ENCODE measurements around the gene RNF130.
"Not testable (repeated sequence)": the region's sequence is repeated elsewhere in the genome, so short reads cannot be mapped to it uniquely, and the experiment has no call there.

The RNF130 gene

GRCh38 chr5:179991106-179991505 is 80.5 kb downstream of the RNF130 start:
- no peak for DNase-seq
- TF ChIP-seq POLR2A (IDR thresholded peaks at IDR 0.05; ENCODE audit: low read length) = no peak
- TF ChIP-seq GATA1 (IDR thresholded peaks at IDR 0.05; ENCODE audit: low read depth, low read length) = no peak

- DNase-seq = not testable (repeated sequence)
These were observed 81.0 kb downstream of the RNF130 start for GRCh38 chr5:179990525-179990924.

DNA sequence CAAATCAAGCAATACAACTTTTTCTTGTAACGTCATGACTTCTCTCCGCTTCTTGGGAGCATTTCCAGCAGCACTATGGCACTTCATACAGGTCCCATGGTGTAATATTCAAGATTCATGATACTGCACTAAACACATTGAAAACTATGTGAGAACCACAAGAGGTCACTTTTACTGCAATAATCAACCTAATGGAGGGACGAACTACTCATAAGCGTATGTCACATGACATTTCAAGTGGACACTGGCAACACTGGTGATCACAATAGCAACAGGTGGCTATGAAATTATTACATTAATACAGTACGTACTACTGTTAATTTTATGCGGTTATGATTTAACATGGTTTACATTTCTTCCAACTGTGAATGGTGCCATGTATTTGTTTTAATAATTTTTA is 85.2 kb downstream of the RNF130 start:
- TF ChIP-seq GATA1 (IDR thresholded peaks at IDR 0.05; ENCODE audit: low read depth, low read length) (no peak), POLR2A (IDR thresholded peaks at IDR 0.05; ENCODE audit: low read length) (no peak)
- DNase-seq = peak; percentile 20 to 50

DNA sequence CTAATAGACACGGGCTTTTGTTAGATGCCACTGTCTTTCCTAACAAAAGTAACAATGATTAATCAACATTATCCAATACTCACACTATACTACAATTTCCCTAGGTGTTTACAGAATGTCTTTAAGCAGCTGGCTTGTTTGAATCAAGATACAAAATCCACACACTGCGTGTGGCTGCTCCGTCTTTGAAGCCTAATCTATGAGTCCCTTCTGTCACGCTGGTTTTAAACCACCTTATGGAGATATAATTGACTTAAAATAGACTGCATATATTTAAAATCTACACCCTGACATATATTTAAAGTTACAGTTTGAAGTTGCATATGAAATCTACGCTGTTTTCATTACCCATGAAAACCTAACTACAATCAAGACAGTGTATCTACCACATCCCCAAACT is 89.9 kb downstream of the RNF130 start:
- no peak for TF ChIP-seq GATA1 (IDR thresholded peaks at IDR 0.05; ENCODE audit: low read depth, low read length)
- TF ChIP-seq POLR2A (IDR thresholded peaks at IDR 0.05; ENCODE audit: low read length) = no peak
- no peak for DNase-seq

GRCh38 chr5:179980767-179981166 is 90.8 kb downstream of the RNF130 start:
- no peak for DNase-seq
- TF ChIP-seq GATA1 (IDR thresholded peaks at IDR 0.05; ENCODE audit: low read depth, low read length) (no peak), POLR2A (IDR thresholded peaks at IDR 0.05; ENCODE audit: low read length) (no peak)

- DNase-seq = peak; percentile 11 to 58
- TF ChIP-seq POLR2A (IDR thresholded peaks at IDR 0.05; ENCODE audit: low read length) (no peak), GATA1 (IDR thresholded peaks at IDR 0.05; ENCODE audit: low read depth, low read length) (no peak)
These were observed 92.8 kb downstream of the RNF130 start for GRCh38 chr5:179978792-179979191.

DNA sequence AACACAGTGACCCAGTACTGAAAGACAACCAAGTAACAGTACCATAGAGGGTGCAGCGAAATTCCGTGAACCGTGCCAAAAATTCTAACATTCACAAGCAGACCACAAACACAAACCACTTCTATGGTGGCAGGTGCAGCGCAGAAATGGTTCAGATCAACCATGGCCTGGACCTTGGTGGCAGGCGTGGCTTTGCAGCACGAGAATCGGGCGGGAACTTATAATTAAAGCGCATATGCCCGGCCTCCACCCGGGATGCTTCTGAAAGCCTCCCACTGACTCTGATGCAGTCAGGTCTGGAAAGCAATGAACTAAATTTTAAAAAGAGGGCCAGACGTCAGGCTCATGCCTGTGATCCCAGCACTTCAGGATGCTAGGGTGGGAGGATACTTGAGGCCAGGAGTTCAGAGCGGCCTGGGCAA is 95.8 kb downstream of the RNF130 start:
- TF ChIP-seq POLR2A (IDR thresholded peaks at IDR 0.05; ENCODE audit: low read length) (no peak), GATA1 (IDR thresholded peaks at IDR 0.05; ENCODE audit: low read depth, low read length) (no peak)
- DNase-seq = no peak

GRCh38 chr5:179974946-179975712 is 96.4 kb downstream of the RNF130 start:
- TF ChIP-seq GATA1 (IDR thresholded peaks at IDR 0.05; ENCODE audit: low read depth, low read length) (no peak), POLR2A (IDR thresholded peaks at IDR 0.05; ENCODE audit: low read length) (no peak)
- peak; percentile 49 to 58 for DNase-seq

DNA sequence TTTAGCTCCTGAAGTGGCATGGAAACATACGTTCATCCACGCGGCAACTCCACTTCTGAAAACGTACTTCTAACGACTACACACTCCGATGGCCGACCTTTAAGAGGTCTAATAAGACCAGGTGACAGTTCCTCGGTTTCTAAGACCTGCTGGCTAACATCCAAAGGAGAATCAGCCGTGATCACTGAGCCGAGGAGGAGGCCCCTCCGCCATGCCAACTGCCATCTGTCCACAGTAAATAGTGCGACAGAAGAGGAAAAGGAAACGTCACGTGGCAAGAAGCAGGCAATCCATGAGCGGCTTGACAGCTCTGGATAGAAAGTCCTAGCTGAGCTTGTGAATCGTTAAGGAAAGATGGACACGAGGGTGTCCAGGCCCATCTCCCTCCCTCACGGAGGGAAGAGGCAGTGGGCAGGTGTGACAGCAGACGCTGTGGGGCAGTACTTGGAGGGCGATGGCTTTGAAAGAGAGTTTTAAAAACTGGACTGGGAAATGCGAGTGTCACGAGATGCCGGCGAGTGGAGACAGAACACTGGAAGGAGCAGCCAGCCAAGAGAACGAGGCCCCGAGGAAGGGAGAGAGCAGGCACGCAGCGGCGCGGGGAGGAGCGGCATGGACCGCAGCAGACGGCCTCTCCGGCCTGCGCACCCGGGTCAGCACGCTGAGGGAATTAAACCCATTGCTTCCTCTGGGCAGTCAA is 97.2 kb downstream of the RNF130 start:
- no peak for DNase-seq
- no peak for TF ChIP-seq GATA1 (IDR thresholded peaks at IDR 0.05; ENCODE audit: low read depth, low read length)
- TF ChIP-seq POLR2A (IDR thresholded peaks at IDR 0.05; ENCODE audit: low read length) = no peak

DNA sequence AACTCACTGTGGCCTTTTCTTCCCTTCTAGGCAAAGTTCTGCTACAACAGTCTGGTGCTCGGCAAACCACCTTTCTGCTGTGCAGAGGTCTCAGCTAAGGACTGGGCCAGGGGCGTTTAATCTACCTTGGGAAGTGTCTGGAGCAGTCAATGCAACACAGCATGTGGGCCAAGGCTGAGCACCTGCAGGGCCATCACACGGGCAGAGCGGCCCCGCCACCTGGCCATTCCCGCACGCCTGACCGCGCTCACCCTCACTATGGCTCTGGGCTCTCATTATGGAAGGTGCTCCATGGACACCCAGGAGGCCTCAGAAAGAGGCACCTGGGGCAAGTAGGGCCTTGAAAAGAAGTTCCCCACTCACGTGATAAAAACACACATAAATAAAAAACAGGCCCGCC is 98.2 kb downstream of the RNF130 start:
- no peak for TF ChIP-seq POLR2A (IDR thresholded peaks at IDR 0.05; ENCODE audit: low read length)
- no peak for TF ChIP-seq GATA1 (IDR thresholded peaks at IDR 0.05; ENCODE audit: low read depth, low read length)
- no peak for DNase-seq

GRCh38 chr5:179969110-179969509 is 102.4 kb downstream of the RNF130 start:
- TF ChIP-seq POLR2A (IDR thresholded peaks at IDR 0.05; ENCODE audit: low read length) = no peak
- TF ChIP-seq GATA1 (IDR thresholded peaks at IDR 0.05; ENCODE audit: low read depth, low read length) = no peak
- no peak for DNase-seq

GRCh38 chr5:179967489-179967888 is 104.1 kb downstream of the RNF130 start:
- no peak for DNase-seq
- TF ChIP-seq POLR2A (IDR thresholded peaks at IDR 0.05; ENCODE audit: low read length) (no peak), GATA1 (IDR thresholded peaks at IDR 0.05; ENCODE audit: low read depth, low read length) (no peak)

GRCh38 chr5:179964015-179964414 is 107.5 kb downstream of the RNF130 start:
- no peak for DNase-seq
- no peak for TF ChIP-seq POLR2A (IDR thresholded peaks at IDR 0.05; ENCODE audit: low read length)
- no peak for TF ChIP-seq GATA1 (IDR thresholded peaks at IDR 0.05; ENCODE audit: low read depth, low read length)

GRCh38 chr5:179963375-179963774 is 108.2 kb downstream of the RNF130 start:
- no peak for DNase-seq
- TF ChIP-seq GATA1 (IDR thresholded peaks at IDR 0.05; ENCODE audit: low read depth, low read length) (no peak), POLR2A (IDR thresholded peaks at IDR 0.05; ENCODE audit: low read length) (no peak)

Measured in erythroblast (primary cell).